ENCODE results near the gene OSTF1. TPM values are rescaled to one million over a fixed set of nuclear protein-coding genes. Genes with fewer than 3 reads are reported as not detected.

Gene OSTF1
- total RNA-seq, 1 experiment from 2014 or later, result 18.3 TPM

- ChIA-PET POLR2A (no interaction called here), CTCF (interaction anchor here (0.6 to 0.7 kb wide), 4 partner anchors 21 to 1410 kb away, joined by 3 read pairs; no protein-coding TSS in a partner anchor)
- intact Hi-C loops (cut with micrococcal nuclease), result no loop called here
- peaks cover 14% of the 10 kb centered on the region for H3K9me3 Mint-ChIP-seq (ENCODE audit: unreplicated experiment)
- H3K4me3 Mint-ChIP-seq (ENCODE audit: unreplicated experiment), result no peak overlapping the region
- BruUV-seq (replicated peaks), result no TSS peak
- peaks cover 4% of the 10 kb centered on the region for H3K4me1 Mint-ChIP-seq (ENCODE audit: insufficient read depth, unreplicated experiment)
- H3K27ac Mint-ChIP-seq (ENCODE audit: low read depth, unreplicated experiment), result no peak overlapping the region
- H3K36me3 Mint-ChIP-seq (ENCODE audit: insufficient read depth, unreplicated experiment), result no peaks in the 10 kb centered on the region
- no peak for TF ChIP-seq CTCF (IDR thresholded peaks at IDR 0.05; ENCODE audit: unreplicated experiment)
- no peak for DNase-seq (ENCODE audit: unreplicated experiment)
- H3K27me3 Mint-ChIP-seq (ENCODE audit: insufficient read depth, unreplicated experiment), result no peaks in the 10 kb centered on the region
Measured at GRCh38 chr9:75164573-75164972, 76.3 kb downstream of the OSTF1 start.

GRCh38 chr9:75167281-75167680 is 79.0 kb downstream of the OSTF1 start:
- H3K4me3 Mint-ChIP-seq (ENCODE audit: unreplicated experiment), result no peak overlapping the region
- H3K4me1 Mint-ChIP-seq (ENCODE audit: insufficient read depth, unreplicated experiment), result peaks cover 11% of the 10 kb centered on the region
- no peak overlapping the region for H3K27ac Mint-ChIP-seq (ENCODE audit: low read depth, unreplicated experiment)
- TF ChIP-seq CTCF (IDR thresholded peaks at IDR 0.05; ENCODE audit: unreplicated experiment), result no peak
- DNase-seq (ENCODE audit: unreplicated experiment), result no peak
- no peaks in the 10 kb centered on the region for H3K27me3 Mint-ChIP-seq (ENCODE audit: insufficient read depth, unreplicated experiment)
- no peaks in the 10 kb centered on the region for H3K36me3 Mint-ChIP-seq (ENCODE audit: insufficient read depth, unreplicated experiment)
- no TSS peak for BruUV-seq (replicated peaks)
- ChIA-PET POLR2A (no interaction called here), CTCF (interaction anchor here (1.2 kb wide), 1 partner anchor 19 kb away, joined by 4 read pairs; no protein-coding TSS in a partner anchor)
- H3K9me3 Mint-ChIP-seq (ENCODE audit: unreplicated experiment), result peaks cover 14% of the 10 kb centered on the region
- intact Hi-C loops (cut with micrococcal nuclease), result no loop called here

GRCh38 chr9:75168270-75169178 is 80.2 kb downstream of the OSTF1 start:
- no peak overlapping the region for H3K4me3 Mint-ChIP-seq (ENCODE audit: unreplicated experiment)
- intact Hi-C loops (cut with micrococcal nuclease), result no loop called here
- no peak for TF ChIP-seq CTCF (IDR thresholded peaks at IDR 0.05; ENCODE audit: unreplicated experiment)
- H3K27ac Mint-ChIP-seq (ENCODE audit: low read depth, unreplicated experiment), result peak overlapping the region; percentile 67
- POLR2A ChIA-PET, result interaction anchor here (1.0 kb wide), 1 partner anchor 13 kb away, joined by 5 read pairs; no protein-coding TSS in a partner anchor
- BruUV-seq (replicated peaks), result no TSS peak
- CTCF ChIA-PET, result interaction anchor here (1.2 kb wide), 1 partner anchor 13 kb away, joined by 4 read pairs; no protein-coding TSS in a partner anchor
- no peaks in the 10 kb centered on the region for H3K36me3 Mint-ChIP-seq (ENCODE audit: insufficient read depth, unreplicated experiment)
- H3K9me3 Mint-ChIP-seq (ENCODE audit: unreplicated experiment), result peaks cover 14% of the 10 kb centered on the region
- H3K4me1 Mint-ChIP-seq (ENCODE audit: insufficient read depth, unreplicated experiment), result peaks cover 11% of the 10 kb centered on the region
- no peak for DNase-seq (ENCODE audit: unreplicated experiment)
- H3K27me3 Mint-ChIP-seq (ENCODE audit: insufficient read depth, unreplicated experiment), result no peaks in the 10 kb centered on the region

GRCh38 chr9:75169623-75170022 is 81.3 kb downstream of the OSTF1 start:
- peaks cover 11% of the 10 kb centered on the region for H3K4me1 Mint-ChIP-seq (ENCODE audit: insufficient read depth, unreplicated experiment)
- ChIA-PET CTCF (interaction anchor here (0.7 to 3.2 kb wide), 4 partner anchors 9 to 1534 kb away, joined by 4 to 16 read pairs (median 4); no protein-coding TSS in a partner anchor), POLR2A (interaction anchor here (0.6 to 0.7 kb wide), 3 partner anchors 9 to 43 kb away, joined by 3 to 4 read pairs (median 3); no protein-coding TSS in a partner anchor)
- no peak overlapping the region for H3K4me3 Mint-ChIP-seq (ENCODE audit: unreplicated experiment)
- H3K36me3 Mint-ChIP-seq (ENCODE audit: insufficient read depth, unreplicated experiment), result no peaks in the 10 kb centered on the region
- H3K9me3 Mint-ChIP-seq (ENCODE audit: unreplicated experiment), result peaks cover 14% of the 10 kb centered on the region
- intact Hi-C loops (cut with micrococcal nuclease), result no loop called here
- H3K27me3 Mint-ChIP-seq (ENCODE audit: insufficient read depth, unreplicated experiment), result no peaks in the 10 kb centered on the region
- TF ChIP-seq CTCF (IDR thresholded peaks at IDR 0.05; ENCODE audit: unreplicated experiment), result no peak
- peak; percentile 36 for DNase-seq (ENCODE audit: unreplicated experiment)
- peak overlapping the region; percentile 67 for H3K27ac Mint-ChIP-seq (ENCODE audit: low read depth, unreplicated experiment)
- BruUV-seq (replicated peaks), result no TSS peak
